ENCODE results near the gene MARCHF3. TPM values are rescaled to one million over a fixed set of nuclear protein-coding genes. Genes with fewer than 3 reads are reported as not detected.

MARCHF3 gene
- total and polyA plus RNA-seq, 10 of the 15 experiments (the other 5 are each of a cell fraction or from before 2014, with no cell fraction given), result 3.6 to 24.1 (median 11.3) TPM

- no peak for ATAC-seq
- ChIA-PET POLR2A (interaction anchor here (0.9 to 1.5 kb wide), 4 partner anchors 11 to 209 kb away, joined by 3 to 4 read pairs (median 4); no protein-coding TSS in a partner anchor), CTCF (interaction anchor here (1.0 to 2.3 kb wide), 3 partner anchors 12 to 300 kb away, joined by 4 to 5 read pairs (median 5); no protein-coding TSS in a partner anchor), RAD21 (ENCODE audit: unreplicated experiment) (interaction anchor here (0.9 to 1.5 kb wide), 4 partner anchors 10 to 53 kb away, joined by 3 to 7 read pairs (median 4); no protein-coding TSS in a partner anchor), SMC1A (ENCODE audit: uncharacterized antibody, unreplicated experiment) (interaction anchor here (0.9 to 2.8 kb wide), 9 partner anchors 10 to 130 kb away, joined by 3 to 10 read pairs (median 5); no protein-coding TSS in a partner anchor)
- Histone ChIP-seq H3K4me1 (ENCODE audit: control insufficient read depth, insufficient read depth, low read length) (peaks cover 19% of the 10 kb centered on the region), H2AFZ (ENCODE audit: control insufficient read depth, low read depth, low read length) (no peak overlapping the region), H3K4me3 (no peak overlapping the region), H3K4me2 (ENCODE audit: control insufficient read depth, insufficient read depth) (no peak overlapping the region), H4K20me1 (ENCODE audit: control insufficient read depth, insufficient read depth) (no peaks in the 10 kb centered on the region), H3K36me3 (ENCODE audit: control insufficient read depth in 2 of 2, insufficient read depth in 2 of 2, low read length in 1 of 2) (no peaks in the 10 kb centered on the region), H3K27ac (ENCODE audit: control insufficient read depth, insufficient read depth) (no peak overlapping the region), H3K9me3 (replicated peaks; ENCODE audit: control insufficient read depth, insufficient read depth, low read length) (no peaks in the 10 kb centered on the region), H3K27me3 (replicated peaks in 1 of 2; ENCODE audit: control insufficient read depth in 2 of 2, insufficient read depth in 2 of 2, low read length in 1 of 2) (no peaks in the 10 kb centered on the region), H3K9ac (ENCODE audit: control insufficient read depth, insufficient read depth, low read length) (no peak overlapping the region), H3K79me2 (ENCODE audit: control insufficient read depth, insufficient read depth, low read length) (no peaks in the 10 kb centered on the region)
- DNase-seq (ENCODE audit: low read depth, low spot score), result no peak
- no TSS peak for BruUV-seq (replicated peaks)
- no peak for FAIRE-seq
- intact Hi-C loops (cut with micrococcal nuclease; ENCODE audit: unreplicated experiment), result no loop called here
- in situ Hi-C loops (cut with MboI), result no loop called here
- no peak for TF ChIP-seq KAT2A (conservative IDR thresholded peaks at IDR 0.05; ENCODE audit: control insufficient read depth, low read depth, low read length)
- no peak for TF ChIP-seq PKNOX1 (IDR thresholded peaks at IDR 0.05)
- TF ChIP-seq EED (IDR thresholded peaks at IDR 0.05; ENCODE audit: low read depth), result no peak
- TF ChIP-seq BCL11A (IDR thresholded peaks at IDR 0.05; ENCODE audit: low read depth, low read length), result no peak
- TF ChIP-seq IKZF1 (conservative IDR thresholded peaks at IDR 0.05), result no peak
- no peak for TF ChIP-seq FOXM1 (IDR thresholded peaks at IDR 0.05; ENCODE audit: low read depth, low read length)
These were observed 54.6 kb downstream of the MARCHF3 start for GRCh38 chr5:126975796-126976195.

Data from GM12878 (cell line).